K562 (cell line): ENCODE measurements around the gene LAMC1. TPM values are rescaled to one million over a fixed set of nuclear protein-coding genes. Genes with fewer than 3 reads are reported as not detected.

ENCODE experiments used
- ATAC-seq: fragments of 200-7000 bp; cut with Tn5 transposase; 3 replicates; pipeline ENCODE4 v1.9.1; 2020; ENCODE audit warnings: moderate library complexity
- BruUV-seq: library from RNA; stranded (reverse); fragments of 400-500 nt; replicated peaks from 2 replicates; lab custom pipeline; 2021; lab: Mats Ljungman, UMichigan
- CTCF ChIA-PET: fragments of 300-600 bp; formaldehyde crosslinking; extraction: SDS; loops from one replicate; lab custom pipeline; 2021; ENCODE audit warnings: low intra/inter-chr PET ratio; lab: Yijun Ruan, JAX
- POLR2A ChIA-PET: fragments of 300-600, 350-650 bp; sonication (Branson Sonifier 250); formaldehyde crosslinking; extraction: SDS; loops from one replicate; lab custom pipeline; 2021; ENCODE audit warnings: antibody characterized with exemption, inconsistent platforms; lab: Yijun Ruan, JAX
- DNase-seq, 4 experiments: peaks; one replicate each; pipeline versions ENCODE4 v3.0.0 to v3.0.0-alpha.2; 2011 to 2018; ENCODE audit warnings: low spot score in 3 of 4, mixed read lengths in 3 of 4; ENCODE audit errors: extremely low read depth in 1 of 4
- FAIRE-seq: peaks from 2 replicates; lab custom pipeline; 2011; peaks lifted over from hg19 to GRCh38; lab: Jason Lieb, UNC
- H2AFZ ChIP-seq: 2 replicates; pipeline ENCODE4 v1.6.0; 2011; ENCODE audit warnings: low read depth, low read length, control low read depth, inconsistent platforms
- H3K27ac ChIP-seq: fragments of 200-600 bp; 3 replicates; pipeline ENCODE4 v1.8.0; 2011; ENCODE audit warnings: low read depth, mild to moderate bottlenecking, control low read depth, inconsistent platforms, low read length, moderate library complexity, mixed read lengths; ENCODE audit errors: extremely low read depth
- H3K27me3 ChIP-seq, 2 experiments: fragments of 300-600 bp in 1 of 2; 2 replicates in 1 of 2; 3 replicates in 1 of 2; pipeline versions ENCODE4 v1.6.0 to v1.8.0; 2011; ENCODE audit warnings: inconsistent platforms in 2 of 2, low read length in 2 of 2, mild to moderate bottlenecking in 1 of 2, mixed read lengths in 1 of 2, moderate library complexity in 1 of 2; ENCODE audit not compliant: control insufficient read depth in 2 of 2, insufficient read depth in 2 of 2
- H3K36me3 ChIP-seq: fragments of 300-600 bp; 3 replicates; pipeline ENCODE4 v1.8.0; 2011; ENCODE audit warnings: mild to moderate bottlenecking, low read length, inconsistent platforms; ENCODE audit not compliant: control insufficient read depth, insufficient read depth
- H3K4me1 ChIP-seq, 2 experiments: fragments of 200-600 bp in 1 of 2; replicated peaks in 1 of 2; 2 replicates in 1 of 2; 3 replicates in 1 of 2; pipeline versions ENCODE4 v1.5.1 to v1.8.0; 2011; ENCODE audit warnings: inconsistent platforms in 2 of 2, low read length in 2 of 2, mild to moderate bottlenecking in 1 of 2, mixed read lengths in 1 of 2, moderate library complexity in 1 of 2; ENCODE audit not compliant: control insufficient read depth in 2 of 2, insufficient read depth in 2 of 2
- H3K4me2 ChIP-seq: 2 replicates; pipeline ENCODE4 v1.6.1; 2011; ENCODE audit warnings: low read length, control low read depth, inconsistent platforms, mixed read lengths; ENCODE audit not compliant: insufficient read depth
- H3K4me3 ChIP-seq: fragments of 200-600 bp; sonication (generic), shearing (Covaris generic); 2 replicates; pipeline ENCODE4 v1.5.1; 2016; ENCODE audit warnings: control low read depth, inconsistent platforms
- H3K79me2 ChIP-seq: fragments of 200-600 bp; 3 replicates; pipeline ENCODE4 v1.8.0; 2011; ENCODE audit warnings: low read length, inconsistent platforms; ENCODE audit not compliant: control insufficient read depth, insufficient read depth
- H3K9ac ChIP-seq, 2 experiments: 2 replicates each; pipeline versions ENCODE4 v1.6.0 to v1.6.1; 2011; ENCODE audit warnings: low read depth in 2 of 2, low read length in 2 of 2, control low read depth in 1 of 2, inconsistent platforms in 1 of 2, mild to moderate bottlenecking in 1 of 2, mixed read lengths in 1 of 2; ENCODE audit not compliant: insufficient read depth in 1 of 2
- H3K9me1 ChIP-seq: one replicate; pipeline ENCODE4 v1.6.0; 2011; ENCODE audit warnings: inconsistent platforms, mild to moderate bottlenecking, low read length, moderate library complexity; ENCODE audit not compliant: control insufficient read depth, insufficient read depth
- H3K9me3 ChIP-seq: replicated peaks from 2 replicates; pipeline ENCODE4 v1.5.1; 2011; ENCODE audit warnings: low read depth, low read length, inconsistent platforms; ENCODE audit not compliant: control insufficient read depth, insufficient read depth
- H4K20me1 ChIP-seq: replicated peaks from 2 replicates; pipeline ENCODE4 v1.6.1; 2011; ENCODE audit warnings: low read length, inconsistent platforms, mixed read lengths; ENCODE audit not compliant: control insufficient read depth, insufficient read depth
- KDM1A ChIP-seq, 2 experiments: fragments of 450-650 bp; IDR thresholded peaks; 2 replicates each; pipeline ENCODE4 v1.6.1; 2016; ENCODE audit warnings: mild to moderate bottlenecking in 2 of 2
- ZNF785 ChIP-seq: fragments of 250-450 bp; sonication (Bioruptor Pico); IDR thresholded peaks from 2 replicates; pipeline ENCODE4 v1.4.0; 2020; ENCODE audit warnings: mild to moderate bottlenecking
- WGBS: fragments of 100-300 bp; shearing (Covaris generic); methylation state at CpG from one replicate; pipeline ENCODE4 v1.1.6; 2016; ENCODE audit warnings: low coverage, mixed read lengths; ENCODE audit not compliant: insufficient coverage; ENCODE audit errors: missing lambda C conversion rate; 5-methylcytosine and 5-hydroxymethylcytosine counted together
- in situ Hi-C: fragments of 300-500 bp; cut with MboI; formaldehyde crosslinking; loops from 4 replicates; pipeline ENCODE4 v1.15.0; 2018; ENCODE audit warnings: inconsistent platforms, mixed read lengths
- intact Hi-C: fragments of 100-400 bp; cut with micrococcal nuclease; formaldehyde crosslinking; loops from 2 replicates; pipeline ENCODE4 v1.14.2; 2022
- polyA plus RNA-seq, 8 experiments: library from polyadenylated mRNA; depleted of rRNA in 4 of 8; stranded (reverse) in 5 of 8; unstranded in 3 of 8; fragments of >200 nt; fragmentation: Nextera tagmentation in 2 of 8; fragmentation: Illumina TruSeq in 1 of 8; extraction: Ambion mirVana in 2 of 8; extraction: Trizol in 1 of 8; gene quantifications; 2 replicates each; pipeline versions ENCODE4 v1.2.1 to v1.2.3, GENCODE V29; 2011 to 2014; ENCODE audit warnings: inconsistent platforms in 1 of 8, missing spikeins in 1 of 8
- total RNA-seq, 7 experiments: library from RNA; depleted of rRNA in 6 of 7; stranded (reverse); fragments of >200 nt in 6 of 7; fragmentation: Illumina TruSeq in 2 of 7; extraction: Trizol in 2 of 7; gene quantifications; 2 replicates each; pipeline versions ENCODE4 v1.2.1 to v1.2.3, GENCODE V29; 2011 to 2021; ENCODE audit warnings: low replicate concordance in 1 of 7
- TF ChIP-seq, protein P1 (sequence below): fragments of 450-650 bp; formaldehyde crosslinking; IDR thresholded peaks from 2 replicates; pipeline ENCODE4 v1.4.0; 2020; ENCODE audit warnings: mild to moderate bottlenecking, mixed read lengths
- TF ChIP-seq, protein P2 (sequence below): IDR thresholded peaks from 2 replicates; pipeline ENCODE4 v1.6.1; 2014; ENCODE audit warnings: antibody characterized with exemption

LAMC1 gene
- total and polyA plus RNA-seq, 9 of the 15 experiments (the other 6 are each of a cell fraction or from before 2014, with no cell fraction given), result 0.07 to 0.71 (median 0.13) TPM; not detected in 2

DNA sequence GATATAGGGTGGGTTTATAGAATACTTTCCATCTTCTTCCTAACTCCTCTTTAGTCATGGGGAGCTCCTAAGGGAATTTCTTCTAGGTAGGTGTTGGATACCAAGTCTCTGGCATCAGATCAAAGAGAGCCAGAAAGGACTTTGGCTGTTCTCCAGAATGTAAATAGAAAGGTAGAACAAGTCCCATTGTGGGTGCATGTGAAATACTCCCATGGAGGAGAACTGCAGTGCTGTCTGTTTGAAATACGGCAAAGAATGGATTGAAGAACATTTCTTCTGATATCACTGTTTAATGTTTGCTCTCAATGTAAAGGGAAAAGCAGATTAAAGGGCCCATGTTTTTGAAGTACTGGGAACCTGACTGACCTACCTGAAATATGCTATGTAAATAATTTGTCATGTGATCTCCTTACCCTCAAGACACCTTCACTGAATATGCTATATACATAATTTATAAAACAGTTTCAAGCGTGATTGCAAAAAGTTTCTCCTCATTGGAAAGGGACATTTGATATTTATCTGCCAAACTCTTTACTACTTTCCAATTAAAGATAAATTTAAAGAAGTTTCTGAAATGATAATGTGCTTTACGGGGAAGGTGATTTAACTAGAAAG, 65.9 kb downstream of the LAMC1 start:
- no peaks in the 10 kb centered on the region for H3K79me2 ChIP-seq
- no peak overlapping the region for H2AFZ ChIP-seq
- H3K4me3 ChIP-seq, result no peak overlapping the region
- intact Hi-C loops (no loop called here), in situ Hi-C loops (no loop called here)
- no peak overlapping the region for H3K27ac ChIP-seq
- H3K9me1 ChIP-seq, result no peaks in the 10 kb centered on the region
- no peaks in the 10 kb centered on the region for H3K9me3 ChIP-seq
- TF ChIP-seq, protein P1, sequence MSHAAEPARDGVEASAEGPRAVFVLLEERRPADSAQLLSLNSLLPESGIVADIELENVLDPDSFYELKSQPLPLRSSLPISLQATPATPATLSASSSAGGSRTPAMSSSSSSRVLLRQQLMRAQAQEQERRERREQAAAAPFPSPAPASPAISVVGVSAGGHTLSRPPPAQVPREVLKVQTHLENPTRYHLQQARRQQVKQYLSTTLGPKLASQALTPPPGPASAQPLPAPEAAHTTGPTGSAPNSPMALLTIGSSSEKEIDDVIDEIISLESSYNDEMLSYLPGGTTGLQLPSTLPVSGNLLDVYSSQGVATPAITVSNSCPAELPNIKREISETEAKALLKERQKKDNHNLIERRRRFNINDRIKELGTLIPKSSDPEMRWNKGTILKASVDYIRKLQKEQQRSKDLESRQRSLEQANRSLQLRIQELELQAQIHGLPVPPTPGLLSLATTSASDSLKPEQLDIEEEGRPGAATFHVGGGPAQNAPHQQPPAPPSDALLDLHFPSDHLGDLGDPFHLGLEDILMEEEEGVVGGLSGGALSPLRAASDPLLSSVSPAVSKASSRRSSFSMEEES (CRISPR knock-in tag), result peak; percentile 42; the same call in 1 of the 2 replicates
- TF ChIP-seq, protein P2, sequence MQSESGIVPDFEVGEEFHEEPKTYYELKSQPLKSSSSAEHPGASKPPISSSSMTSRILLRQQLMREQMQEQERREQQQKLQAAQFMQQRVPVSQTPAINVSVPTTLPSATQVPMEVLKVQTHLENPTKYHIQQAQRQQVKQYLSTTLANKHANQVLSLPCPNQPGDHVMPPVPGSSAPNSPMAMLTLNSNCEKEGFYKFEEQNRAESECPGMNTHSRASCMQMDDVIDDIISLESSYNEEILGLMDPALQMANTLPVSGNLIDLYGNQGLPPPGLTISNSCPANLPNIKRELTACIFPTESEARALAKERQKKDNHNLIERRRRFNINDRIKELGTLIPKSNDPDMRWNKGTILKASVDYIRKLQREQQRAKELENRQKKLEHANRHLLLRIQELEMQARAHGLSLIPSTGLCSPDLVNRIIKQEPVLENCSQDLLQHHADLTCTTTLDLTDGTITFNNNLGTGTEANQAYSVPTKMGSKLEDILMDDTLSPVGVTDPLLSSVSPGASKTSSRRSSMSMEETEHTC, result no peak
- TF ChIP-seq KDM1A (IDR thresholded peaks at IDR 0.05), result no peak
- TF ChIP-seq ZNF785 (CRISPR knock-in tag), result no peak
- ATAC-seq (no peak), DNase-seq (no peak), FAIRE-seq (no peak)
- ChIA-PET CTCF (no interaction called here), POLR2A (interaction anchor here (1.1 kb wide), 1 partner anchor 10 kb away, joined by 3 read pairs; no protein-coding TSS in a partner anchor)
- no peak overlapping the region for H3K4me2 ChIP-seq
- WGBS, result 5% methylated on average over 3 of the region's 3 CpGs
- no peaks in the 10 kb centered on the region for H4K20me1 ChIP-seq
- H3K27me3 ChIP-seq, result peaks cover 4 to 8% of the 10 kb centered on the region in 2 experiments; a peak in 1 of 5 replicates
- no TSS peak for BruUV-seq
- no peak overlapping the region for H3K9ac ChIP-seq
- H3K4me1 ChIP-seq, result peaks cover 0 to under 1% of the 10 kb centered on the region in 2 experiments; a peak in 1 of 5 replicates
- no peaks in the 10 kb centered on the region for H3K36me3 ChIP-seq
